ENCODE results near the gene PNPLA7. TPM values are rescaled to one million over a fixed set of nuclear protein-coding genes. Genes with fewer than 3 reads are reported as not detected.

The PNPLA7 gene
- total RNA-seq, 1 experiment from 2014 or later = 3.9 TPM

- peaks cover 9% of the 10 kb centered on the region for H3K4me1 ChIP-seq (ENCODE audit: control insufficient read depth, insufficient read depth, low read length)
- no peaks in the 10 kb centered on the region for H3K9me3 ChIP-seq (ENCODE audit: control insufficient read depth, insufficient read depth, low read depth, low read length)
- no peak overlapping the region for H3K4me3 ChIP-seq (ENCODE audit: low read depth in 2 of 2, low read length in 2 of 2)
- no peak for DNase-seq (ENCODE audit: low read depth, low spot score)
- H3K27me3 ChIP-seq (ENCODE audit: control insufficient read depth, insufficient read depth, low read length) = no peaks in the 10 kb centered on the region
- POLR2A ChIA-PET = no interaction called here
- intact Hi-C loops (cut with micrococcal nuclease; ENCODE audit: unreplicated experiment) = no loop called here
- in situ Hi-C loops (cut with HindIII; ENCODE audit: low pct_unique_long_range_greater_than_20kb, low sequenced_read_pairs) = no loop called here
- BruUV-seq (replicated peaks) = no TSS peak
- 0 out of 2 replicates have a peak, but pooled peaks have one; percentile 19 for ATAC-seq
- no peaks in the 10 kb centered on the region for H3K36me3 ChIP-seq (ENCODE audit: control insufficient read depth, insufficient read depth, low read length)
- TF ChIP-seq TCF7L2 (IDR thresholded peaks at IDR 0.05; ENCODE audit: low read depth, low read length) = no peak
- no peak for TF ChIP-seq SIN3A (IDR thresholded peaks at IDR 0.05; ENCODE audit: borderline replicate concordance, insufficient read depth, low read depth, low read length)
- no peak for TF ChIP-seq CTCF (IDR thresholded peaks at IDR 0.05)
- no peak for TF ChIP-seq POLR2AphosphoS5 (IDR thresholded peaks at IDR 0.05; ENCODE audit: low read depth, low read length)
- no peak for TF ChIP-seq REST (IDR thresholded peaks at IDR 0.05; ENCODE audit: insufficient read depth in 1 of 2, low read depth in 2 of 2, low read length in 1 of 2)
- no peak overlapping the region for H3K27ac ChIP-seq (ENCODE audit: low read length)
- CTCF ChIA-PET = no interaction called here
These were observed 103.2 kb downstream of the PNPLA7 start for GRCh38 chr9:137446851-137447471.

GRCh38 chr9:137445930-137446431 is 104.2 kb downstream of the PNPLA7 start:
- no TSS peak for BruUV-seq (replicated peaks)
- H3K4me3 ChIP-seq (ENCODE audit: low read depth in 2 of 2, low read length in 2 of 2) = no peak overlapping the region
- H3K36me3 ChIP-seq (ENCODE audit: control insufficient read depth, insufficient read depth, low read length) = no peaks in the 10 kb centered on the region
- intact Hi-C loops (cut with micrococcal nuclease; ENCODE audit: unreplicated experiment) (no loop called here), in situ Hi-C loops (cut with HindIII; ENCODE audit: low pct_unique_long_range_greater_than_20kb, low sequenced_read_pairs) (no loop called here)
- no peak overlapping the region for H3K27ac ChIP-seq (ENCODE audit: low read length)
- H3K9me3 ChIP-seq (ENCODE audit: control insufficient read depth, insufficient read depth, low read depth, low read length) = no peaks in the 10 kb centered on the region
- ChIA-PET CTCF (no interaction called here), POLR2A (no interaction called here)
- TF ChIP-seq TCF7L2 (IDR thresholded peaks at IDR 0.05; ENCODE audit: low read depth, low read length) = no peak
- no peak for TF ChIP-seq REST (IDR thresholded peaks at IDR 0.05; ENCODE audit: insufficient read depth in 1 of 2, low read depth in 2 of 2, low read length in 1 of 2)
- TF ChIP-seq SIN3A (IDR thresholded peaks at IDR 0.05; ENCODE audit: borderline replicate concordance, insufficient read depth, low read depth, low read length) = no peak
- no peak for TF ChIP-seq POLR2AphosphoS5 (IDR thresholded peaks at IDR 0.05; ENCODE audit: low read depth, low read length)
- no peak for TF ChIP-seq CTCF (IDR thresholded peaks at IDR 0.05)
- ATAC-seq (no peak), DNase-seq (ENCODE audit: low read depth, low spot score) (no peak)
- peaks cover 9% of the 10 kb centered on the region for H3K4me1 ChIP-seq (ENCODE audit: control insufficient read depth, insufficient read depth, low read length)
- H3K27me3 ChIP-seq (ENCODE audit: control insufficient read depth, insufficient read depth, low read length) = no peaks in the 10 kb centered on the region

All from Panc1 (cell line).